HG02885 (cell line): Measurements from ENCODE around the gene POLR2J.
"Not testable (repeated sequence)": the region's sequence is repeated elsewhere in the genome, so short reads cannot be mapped to it uniquely, and the experiment has no call there.

Experiments used
- ATAC-seq: cut with Tn5 transposase; IDR thresholded peaks from one replicate; pipeline ENCODE4 v1.9.1; 2021; ENCODE audit warnings: mild to moderate bottlenecking; ENCODE audit not compliant: unreplicated experiment, poor library complexity

The POLR2J gene

DNA sequence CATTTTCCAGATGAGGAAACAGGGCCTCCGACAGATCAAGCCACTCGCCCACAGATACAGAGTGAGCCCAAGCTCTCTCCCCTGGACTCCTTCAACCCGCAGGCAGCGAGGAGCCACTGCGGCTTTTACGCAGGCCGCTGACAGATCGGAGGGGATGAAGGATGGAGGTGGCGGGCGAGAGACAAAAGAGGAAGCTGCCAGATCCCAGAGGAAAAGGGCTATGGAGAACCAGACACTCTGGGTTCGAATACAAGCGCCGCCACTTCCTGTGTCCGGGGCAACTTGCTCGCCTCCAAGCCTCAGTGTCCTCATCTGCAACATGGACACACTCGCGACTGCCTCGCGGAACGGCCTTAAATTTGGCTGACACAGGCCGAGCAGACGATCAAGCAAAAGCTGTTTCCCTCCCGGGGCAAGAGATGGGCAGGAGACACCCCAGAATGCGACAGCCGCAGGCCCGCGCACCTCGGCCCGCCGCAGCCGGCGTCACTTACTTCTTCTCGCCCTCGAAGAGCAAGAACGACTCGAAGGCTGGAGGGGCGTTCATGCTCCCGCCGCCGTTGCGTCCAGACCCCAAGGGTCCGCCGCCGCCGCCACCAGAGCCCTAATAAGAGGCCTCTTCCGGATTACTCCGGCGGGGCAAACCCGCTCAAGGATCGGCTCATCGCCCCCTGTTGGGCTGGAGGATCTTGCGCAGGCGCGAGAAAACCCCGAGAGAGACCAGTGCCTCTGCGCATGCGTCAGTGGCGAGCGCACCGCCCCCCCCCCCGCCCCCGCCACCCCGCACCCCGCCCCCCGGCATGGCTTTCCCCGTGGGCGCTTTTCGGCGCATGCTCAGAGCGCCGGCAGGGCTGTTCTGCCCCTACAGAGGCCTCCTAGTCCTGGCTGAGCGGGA lies at the start of gene POLR2J:
TSS of gene POLR2J (minus strand) at position 609 of the 895 bp plus-strand sequence. CDS start at position 547, 62 bp downstream.
- ATAC-seq: peak; percentile 86

GRCh38 chr7:102527822-102528793 lies 49.4 kb upstream of the POLR2J start:
- ATAC-seq: not testable (repeated sequence)

DNA sequence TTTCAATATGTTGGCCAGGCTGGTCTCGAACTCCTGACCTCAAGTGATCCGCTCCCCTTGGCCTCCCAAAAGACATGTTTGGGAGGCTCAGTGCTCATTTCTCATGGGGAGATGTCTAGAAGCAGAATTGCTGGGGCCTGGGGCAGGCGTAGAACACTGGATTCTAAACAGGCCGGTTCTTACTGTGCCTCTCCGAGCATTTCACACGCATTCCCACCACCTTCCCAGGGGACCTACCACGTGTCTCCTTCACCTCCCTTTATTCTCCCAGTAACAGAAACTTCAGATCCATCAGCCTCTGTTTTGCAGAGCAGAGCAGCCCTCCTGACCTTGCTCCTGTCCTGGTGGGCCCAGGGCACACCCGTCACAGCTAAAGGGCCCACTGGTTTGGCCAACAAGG lies 48.5 kb upstream of the POLR2J start:
- ATAC-seq: not testable (repeated sequence)

DNA sequence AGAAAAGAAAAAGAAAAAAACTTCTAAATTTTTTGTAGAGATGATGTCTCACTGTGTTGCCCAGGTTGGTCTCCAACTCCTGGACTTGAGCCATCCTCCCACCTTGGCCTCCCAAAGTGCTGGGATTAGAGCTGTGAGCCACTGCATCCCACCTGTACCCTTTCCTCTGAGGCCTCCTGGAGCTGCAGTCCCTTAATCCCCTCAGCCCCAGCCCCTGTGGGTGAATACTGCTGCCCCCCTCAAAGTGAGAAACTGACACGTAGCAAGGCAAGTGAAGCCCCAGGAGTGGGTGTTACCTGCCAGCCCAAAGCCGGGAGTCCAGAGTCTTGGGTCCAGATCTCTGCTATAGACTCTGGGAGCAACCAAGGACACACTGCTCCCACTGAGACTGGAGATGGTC lies 46.1 kb upstream of the POLR2J start:
- not testable (repeated sequence) for ATAC-seq

- not testable (repeated sequence) for ATAC-seq
Observed at GRCh38 chr7:102520797-102521196, 42.1 kb upstream of the POLR2J start.

DNA sequence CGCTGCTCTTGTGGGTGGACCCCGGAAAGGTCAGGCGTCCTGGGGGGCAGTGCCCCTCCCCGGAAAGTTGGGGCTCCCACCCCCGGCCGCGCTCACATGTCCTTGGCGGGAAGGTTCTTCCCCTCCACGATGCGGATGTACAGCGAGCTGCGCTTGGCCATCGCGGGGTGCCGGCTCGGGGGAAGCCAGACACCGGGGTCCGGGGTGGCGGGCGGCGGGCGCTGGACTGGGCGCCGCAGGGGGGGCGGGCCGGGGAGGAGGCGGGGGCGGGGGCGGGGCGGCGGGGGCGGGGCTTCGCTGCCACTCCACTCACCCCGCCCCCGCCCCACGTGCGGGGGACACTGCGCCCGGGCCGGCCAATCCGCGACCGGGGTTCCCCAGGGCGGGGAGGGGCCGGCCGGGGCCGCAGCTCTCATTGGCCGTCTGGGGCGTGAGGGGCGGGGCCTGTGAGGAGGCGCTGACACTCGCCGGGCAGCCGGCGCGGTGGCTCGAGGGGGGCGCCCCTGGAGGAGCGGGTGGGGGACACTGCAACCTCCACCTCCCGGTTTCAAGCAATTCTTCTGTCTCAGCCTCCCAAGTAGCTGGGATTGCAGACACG lies 38.9 kb upstream of the POLR2J start, which contains the start of gene RASA4B:
TSS of gene RASA4B (minus strand) at position 228 of the 598 bp plus-strand sequence. CDS start at position 161, 67 bp downstream.
- peak; percentile 85 for ATAC-seq

- ATAC-seq: not testable (repeated sequence)
Observed at GRCh38 chr7:102516951-102517350, 38.2 kb upstream of the POLR2J start.

DNA sequence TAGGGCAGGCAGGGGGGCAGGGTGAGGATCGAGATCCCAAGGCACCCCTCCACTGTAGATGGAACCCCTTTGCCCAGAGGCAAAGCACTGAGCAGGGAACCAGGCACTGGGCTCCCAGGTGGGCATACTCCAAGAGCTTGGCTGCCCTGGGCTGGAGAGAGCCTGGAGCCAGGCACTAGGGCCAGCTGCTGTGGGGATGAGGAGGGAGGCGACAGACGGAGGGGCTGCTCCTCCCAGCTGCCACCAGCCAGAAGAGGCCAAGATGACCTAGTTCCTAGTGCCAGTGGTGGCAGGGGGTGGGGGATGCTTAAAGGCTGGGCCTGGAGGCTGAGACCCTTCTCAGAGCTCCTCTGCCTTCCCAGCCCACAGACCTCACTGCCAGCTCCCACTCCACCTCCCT lies 37.2 kb upstream of the POLR2J start:
- not testable (repeated sequence) for ATAC-seq

DNA sequence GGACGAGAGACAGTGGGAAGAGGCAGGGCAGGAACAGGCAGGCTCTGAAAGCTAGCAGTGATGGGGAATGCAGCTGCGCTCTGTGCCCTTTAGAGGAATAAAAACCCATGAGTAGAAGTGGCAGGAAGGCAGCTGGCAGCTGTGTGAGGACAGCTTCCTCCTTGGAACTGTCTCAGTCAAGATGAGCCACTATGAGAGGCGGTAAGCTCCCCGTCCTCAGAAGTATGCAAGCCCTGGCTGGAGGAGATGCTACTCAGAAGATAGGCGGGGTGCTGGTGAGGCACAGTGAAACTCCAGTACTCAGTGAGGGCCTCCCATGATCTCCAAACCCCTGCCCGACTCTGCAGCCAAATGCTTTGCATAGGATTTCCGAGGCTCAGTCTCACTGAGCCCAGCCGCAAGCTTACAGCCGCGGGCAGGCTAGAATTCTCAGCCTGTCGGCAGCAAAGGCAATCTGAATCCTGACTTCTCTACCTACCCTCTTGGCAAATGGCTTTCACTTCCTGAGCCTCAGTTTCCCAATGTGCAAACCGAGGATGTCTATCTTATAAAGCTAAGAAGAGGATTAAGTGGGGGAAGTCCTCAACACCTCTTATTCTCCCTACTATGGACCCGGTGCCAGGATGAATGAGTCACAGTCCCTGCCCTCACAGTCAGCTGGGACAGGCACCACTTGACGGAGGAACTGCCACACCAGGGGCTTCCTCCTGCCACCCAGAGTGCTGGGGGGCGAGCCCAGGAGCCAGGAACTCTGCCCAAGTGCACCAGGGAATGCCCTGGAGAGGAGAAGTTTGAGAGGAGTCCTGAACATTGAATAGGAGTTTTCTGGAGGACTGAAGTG lies 36.4 kb upstream of the POLR2J start:
- peak; percentile 65 for ATAC-seq

DNA sequence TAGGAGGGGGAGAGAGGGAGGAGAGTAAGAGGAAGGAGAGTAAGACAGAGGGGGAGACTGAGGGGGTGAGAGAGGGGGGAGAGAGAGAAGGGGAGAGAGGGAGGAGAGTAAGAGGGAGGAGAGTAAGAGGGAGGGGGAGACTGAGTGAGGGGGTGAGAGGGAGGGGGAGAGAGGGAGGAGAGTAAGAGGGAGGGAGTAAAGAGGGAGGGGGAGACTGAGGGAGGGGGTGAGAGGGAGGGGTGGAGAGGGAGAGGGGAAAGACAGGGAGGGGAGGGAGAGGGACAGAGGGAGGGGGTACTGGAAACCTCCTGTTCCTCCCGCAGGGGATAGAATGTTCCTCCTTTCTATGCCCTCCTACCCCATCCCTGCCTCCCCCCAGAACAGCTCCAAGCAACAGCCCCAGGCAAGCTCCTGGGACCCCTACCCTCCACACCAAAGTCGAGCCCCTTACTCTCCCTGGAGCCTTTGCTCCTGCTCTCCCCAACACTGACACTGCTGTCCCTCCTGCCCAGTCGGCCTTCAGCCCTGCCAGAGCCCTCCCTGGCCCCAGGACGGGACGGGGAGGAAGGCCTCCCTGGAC lies 34.0 kb upstream of the POLR2J start:
- ATAC-seq: not testable (repeated sequence)

DNA sequence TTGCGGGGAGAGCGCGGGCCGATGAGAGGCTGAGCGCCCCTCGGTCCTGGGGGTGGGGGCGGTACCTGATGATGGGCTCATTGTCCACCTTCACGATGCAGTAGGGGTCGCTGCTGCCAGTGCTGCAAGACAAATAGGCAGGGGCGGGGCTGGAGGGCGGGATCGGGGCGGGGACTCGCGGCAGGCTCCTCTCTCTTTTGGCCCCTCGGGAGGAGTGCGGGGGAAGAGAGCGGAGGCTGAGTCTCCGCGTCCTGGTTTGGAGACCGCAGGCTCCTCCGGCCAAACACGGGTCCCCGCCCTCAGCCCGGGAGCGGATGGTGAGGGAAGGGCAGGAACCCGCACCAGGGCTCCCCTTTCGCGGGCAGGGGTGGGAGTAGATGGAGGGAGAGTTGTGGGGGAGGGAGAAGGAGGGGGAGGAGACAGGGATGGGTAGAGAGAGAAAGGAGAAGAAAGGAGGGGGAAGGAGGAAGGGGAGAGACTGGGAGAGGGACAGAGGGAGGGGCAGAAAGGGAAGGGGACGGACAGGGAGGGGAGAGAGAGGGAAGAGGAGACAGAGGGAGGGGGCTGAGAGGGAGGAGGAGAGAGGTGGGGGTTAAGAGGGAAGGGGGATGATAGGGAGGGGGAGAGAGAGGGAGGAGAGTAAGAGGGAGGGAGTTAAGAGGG lies 33.3 kb upstream of the POLR2J start:
- ATAC-seq: peak; percentile 49

DNA sequence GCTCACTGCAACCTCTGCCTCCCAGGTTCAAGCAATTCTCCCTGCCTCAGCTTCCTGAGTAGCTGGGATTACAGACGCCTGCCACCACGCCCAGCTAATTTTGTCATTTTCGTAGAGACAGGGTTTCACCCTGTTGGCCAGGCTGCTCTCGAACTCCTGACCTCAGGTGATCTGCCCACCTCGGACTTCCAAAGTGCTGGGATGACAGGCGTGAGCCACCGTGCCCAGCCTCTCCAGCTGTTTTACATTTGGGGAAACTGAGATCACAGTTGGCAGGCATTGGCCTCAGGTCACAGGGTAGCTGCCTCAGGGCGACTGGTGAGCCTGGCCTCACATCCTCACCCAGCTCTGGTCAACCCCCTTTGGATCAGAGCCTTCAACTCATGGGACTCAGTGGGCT lies 31.9 kb upstream of the POLR2J start:
- ATAC-seq: not testable (repeated sequence)

DNA sequence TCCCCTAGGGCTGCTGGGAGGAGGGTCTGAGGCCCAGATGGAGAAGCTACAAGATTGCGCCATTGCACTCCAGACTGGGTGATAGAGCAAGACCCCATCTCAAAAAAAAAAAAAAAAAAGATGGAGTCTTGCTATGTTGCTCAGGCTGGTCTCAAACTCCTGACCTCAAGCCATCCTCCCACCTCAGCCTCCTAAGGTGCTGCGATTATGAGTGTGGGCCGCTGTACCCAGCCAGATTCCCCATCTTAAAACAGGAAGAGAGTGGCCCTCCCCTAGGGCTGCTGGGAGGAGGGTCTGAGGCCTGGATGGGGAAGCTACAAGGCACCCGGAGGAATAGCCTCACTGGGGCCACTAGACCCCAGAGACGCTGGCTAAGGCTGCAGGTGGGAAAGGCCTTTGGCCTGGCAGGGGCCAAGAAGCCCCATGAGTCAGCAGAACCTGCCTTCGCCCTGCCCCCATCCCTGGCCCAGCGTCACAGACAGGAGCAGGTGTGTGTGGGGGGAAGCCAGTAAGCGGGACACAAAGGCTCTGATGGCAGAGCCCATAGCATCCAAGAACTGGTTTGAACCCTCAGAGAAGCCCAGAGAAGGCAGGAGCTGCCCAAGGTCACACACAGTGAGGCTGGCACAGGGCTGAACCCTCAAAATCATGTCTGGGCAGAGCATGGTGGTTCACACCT lies 28.8 kb upstream of the POLR2J start:
- ATAC-seq: not testable (repeated sequence)

GRCh38 chr7:102505298-102506185 lies 26.8 kb upstream of the POLR2J start:
- ATAC-seq: not testable (repeated sequence)

- ATAC-seq: not testable (repeated sequence)
Observed at GRCh38 chr7:102503141-102503540, 24.4 kb upstream of the POLR2J start.

DNA sequence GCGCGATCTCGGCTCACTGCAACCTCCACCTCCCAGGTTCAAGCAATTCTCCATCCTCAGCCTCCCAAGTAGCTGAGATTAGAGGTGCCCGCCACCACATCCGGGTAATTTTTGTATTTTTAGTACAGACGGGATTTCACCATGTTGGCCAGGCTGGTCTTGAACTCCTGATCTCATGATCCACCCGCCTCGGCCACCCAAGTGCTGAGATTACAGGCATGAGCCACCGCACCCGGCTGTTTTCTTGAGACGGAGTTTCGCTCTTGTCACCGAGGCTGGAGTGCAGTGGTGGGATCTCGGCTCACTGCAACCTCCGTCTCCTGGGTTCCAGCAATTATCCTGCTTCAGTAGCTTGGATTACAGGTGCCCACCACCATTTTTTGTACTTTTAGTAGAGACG lies 19.6 kb upstream of the POLR2J start:
- ATAC-seq: not testable (repeated sequence)

- not testable (repeated sequence) for ATAC-seq
Observed at GRCh38 chr7:102497308-102497707, 18.6 kb upstream of the POLR2J start.
